AG10803 (cell line): Measurements from ENCODE around the gene MAPK9.

ENCODE experiments used
- DNase-seq: peaks from one replicate; pipeline ENCODE4 v3.0.0; 2010; ENCODE audit warnings: low read depth
- H3K4me3 ChIP-seq: 2 replicates; pipeline ENCODE4 v1.5.1; 2011; ENCODE audit warnings: mild to moderate bottlenecking, low read length, control low read depth
- CTCF ChIP-seq: conservative IDR thresholded peaks from 2 replicates; pipeline ENCODE4 v1.5.1; 2011; ENCODE audit warnings: mild to moderate bottlenecking, low read length, control low read depth, inconsistent platforms

MAPK9 gene

GRCh38 chr5:180324601-180324950 is 32.7 kb upstream of the MAPK9 start:
- H3K4me3 ChIP-seq, result no peak overlapping the region
- TF ChIP-seq CTCF, result no peak
- no peak for DNase-seq

- TF ChIP-seq CTCF, result no peak
- peak; percentile 61 for DNase-seq
- H3K4me3 ChIP-seq, result no peak overlapping the region
Measured at GRCh38 chr5:180323941-180324600, 32.2 kb upstream of the MAPK9 start.

- DNase-seq, result no peak
- H3K4me3 ChIP-seq, result no peak overlapping the region
- no peak for TF ChIP-seq CTCF
Measured at GRCh38 chr5:180323160-180323559, 31.3 kb upstream of the MAPK9 start.

GRCh38 chr5:180318456-180319089 is 26.7 kb upstream of the MAPK9 start:
- no peak for DNase-seq
- H3K4me3 ChIP-seq, result no peak overlapping the region
- no peak for TF ChIP-seq CTCF

GRCh38 chr5:180316586-180316985 is 24.7 kb upstream of the MAPK9 start:
- no peak overlapping the region for H3K4me3 ChIP-seq
- no peak for TF ChIP-seq CTCF
- no peak for DNase-seq

- no peak overlapping the region for H3K4me3 ChIP-seq
- TF ChIP-seq CTCF, result peak; percentile 98
- DNase-seq, result peak; percentile 42
Measured at GRCh38 chr5:180315762-180316212, 23.9 kb upstream of the MAPK9 start.
